ENCODE data around the gene TMEM269.

Gene TMEM269

DNA sequence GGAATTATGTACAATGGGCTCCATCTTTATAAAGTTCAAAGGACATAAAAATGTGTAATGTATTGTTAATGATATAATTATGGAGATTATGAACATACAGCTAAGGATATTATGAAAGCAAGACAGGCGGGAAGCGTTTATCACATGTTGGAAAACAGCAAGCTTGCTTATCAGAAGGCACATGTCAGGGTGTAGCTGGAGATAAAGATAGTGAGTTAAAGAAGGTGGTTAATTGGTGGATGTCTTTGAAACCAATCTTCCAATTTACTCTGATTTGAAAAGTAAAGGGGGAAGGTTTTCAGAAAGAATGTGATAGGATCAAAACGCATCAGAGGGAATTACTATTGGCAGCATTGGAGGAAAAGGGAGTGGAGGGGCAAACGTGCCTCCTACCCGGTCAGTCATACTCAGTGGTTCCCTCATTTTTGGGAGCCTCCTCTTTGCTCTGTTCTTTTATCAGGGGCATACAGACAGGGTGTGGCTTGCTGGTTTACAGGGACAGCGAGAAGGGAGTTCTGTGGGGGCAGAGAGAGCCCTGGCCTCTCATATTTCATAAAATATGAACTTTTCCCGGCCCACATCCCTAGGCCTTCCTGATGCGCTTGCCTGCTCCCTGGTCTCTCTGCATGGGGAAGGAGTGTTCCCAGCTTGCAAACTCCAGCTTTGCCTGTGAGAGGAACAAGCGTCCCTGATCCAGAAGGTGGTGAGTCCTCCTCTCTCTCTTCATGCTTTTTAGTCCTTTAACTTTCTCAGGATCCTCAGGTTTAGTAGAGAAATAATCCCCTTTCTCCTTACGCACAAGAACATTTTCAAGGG is 40.5 kb downstream of the TMEM269 start:
- Histone ChIP-seq H3K36me3 (ENCODE audit: low read depth) (no peaks in the 10 kb centered on the region), H3K27ac (ENCODE audit: poor library complexity, severe bottlenecking) (no peak overlapping the region)
- ATAC-seq (ENCODE audit: low read depth), result no peak; the same call in 2 of the 3 replicates

GRCh38 chr1:42830631-42831030 is 45.8 kb downstream of the TMEM269 start:
- H3K4me1 ChIP-seq (ENCODE audit: insufficient read depth, poor library complexity, severe bottlenecking), result no peaks in the 10 kb centered on the region
- H3K36me3 ChIP-seq (ENCODE audit: low read depth), result no peaks in the 10 kb centered on the region
- no peak overlapping the region for H3K27ac ChIP-seq (ENCODE audit: poor library complexity, severe bottlenecking)
- no peaks in the 10 kb centered on the region for H3K9me3 ChIP-seq (ENCODE audit: severe bottlenecking)
- no peaks in the 10 kb centered on the region for H3K27me3 ChIP-seq (ENCODE audit: insufficient read depth, poor library complexity, severe bottlenecking)
- DNase-seq (ENCODE audit: low spot score) (no peak), ATAC-seq (ENCODE audit: low read depth) (no peak)
- H3K4me3 ChIP-seq (ENCODE audit: severe bottlenecking), result no peak overlapping the region
- TF ChIP-seq CTCF (IDR thresholded peaks at IDR 0.05; ENCODE audit: poor library complexity, severe bottlenecking), result no peak

More for the DNA sequence above, 40.5 kb downstream of the TMEM269 start:
- TF ChIP-seq CTCF (IDR thresholded peaks at IDR 0.05; ENCODE audit: poor library complexity, severe bottlenecking), result no peak
- no peaks in the 10 kb centered on the region for H3K4me1 ChIP-seq (ENCODE audit: insufficient read depth, poor library complexity, severe bottlenecking)
- DNase-seq (ENCODE audit: low spot score), result no peak
- no peaks in the 10 kb centered on the region for H3K9me3 ChIP-seq (ENCODE audit: severe bottlenecking)
- no peak overlapping the region for H3K4me3 ChIP-seq (ENCODE audit: severe bottlenecking)
- no peaks in the 10 kb centered on the region for H3K27me3 ChIP-seq (ENCODE audit: insufficient read depth, poor library complexity, severe bottlenecking)

DNA sequence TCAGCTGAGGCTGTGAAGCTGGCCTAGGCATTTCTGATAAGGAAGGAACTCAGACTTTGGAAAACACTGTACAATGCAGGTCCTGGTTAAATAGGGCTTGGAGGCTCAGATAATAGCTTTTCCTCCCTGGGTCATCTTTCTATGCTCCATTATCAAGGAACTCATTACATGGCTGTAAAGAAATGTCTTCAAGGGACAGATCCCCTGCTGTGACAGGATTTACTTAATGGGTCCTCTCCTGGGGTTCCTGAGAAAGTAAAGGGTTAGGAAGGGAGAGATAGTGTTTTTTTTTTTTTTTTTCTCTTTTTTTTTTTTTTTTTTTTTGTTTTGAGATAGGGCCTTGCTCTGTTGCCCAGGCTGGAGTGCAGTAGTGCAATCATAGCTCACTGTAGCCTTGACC is 46.5 kb downstream of the TMEM269 start:
- no peaks in the 10 kb centered on the region for H3K9me3 ChIP-seq (ENCODE audit: severe bottlenecking)
- H3K27me3 ChIP-seq (ENCODE audit: insufficient read depth, poor library complexity, severe bottlenecking), result no peaks in the 10 kb centered on the region
- no peaks in the 10 kb centered on the region for H3K4me1 ChIP-seq (ENCODE audit: insufficient read depth, poor library complexity, severe bottlenecking)
- ATAC-seq (ENCODE audit: low read depth) (no peak), DNase-seq (ENCODE audit: low spot score) (no peak)
- H3K4me3 ChIP-seq (ENCODE audit: severe bottlenecking), result no peak overlapping the region
- H3K27ac ChIP-seq (ENCODE audit: poor library complexity, severe bottlenecking), result no peak overlapping the region
- H3K36me3 ChIP-seq (ENCODE audit: low read depth), result no peaks in the 10 kb centered on the region
- TF ChIP-seq CTCF (IDR thresholded peaks at IDR 0.05; ENCODE audit: poor library complexity, severe bottlenecking), result no peak

DNA sequence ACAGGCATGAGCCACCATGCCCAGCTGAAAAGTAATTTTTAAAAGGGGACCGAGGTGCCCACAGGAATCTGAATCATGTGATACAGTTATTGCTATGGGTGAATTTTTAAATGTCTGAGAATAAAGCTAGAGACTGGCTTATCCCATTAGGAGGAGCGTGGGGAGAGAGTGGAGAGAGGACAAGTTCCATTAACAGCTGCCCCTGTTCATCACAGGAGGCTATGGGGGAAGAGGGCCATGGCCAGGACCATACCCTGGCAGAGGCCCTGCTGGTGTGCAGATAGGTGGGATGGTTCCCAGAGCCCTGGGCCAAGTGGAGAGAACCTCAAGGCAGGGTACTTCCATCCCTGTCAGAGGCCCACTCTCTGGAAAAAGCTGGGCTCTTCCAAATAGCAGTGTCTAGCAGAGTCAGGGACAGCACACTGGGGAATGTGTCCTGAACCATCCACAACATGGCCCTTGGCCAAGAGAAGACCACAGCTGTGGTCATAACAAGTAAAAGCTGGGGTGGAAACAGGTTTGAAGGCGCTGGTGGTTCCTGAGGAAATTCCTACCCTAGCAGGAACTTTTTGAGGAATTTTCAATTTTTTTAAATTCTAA is 48.0 kb downstream of the TMEM269 start:
- H3K27me3 ChIP-seq (ENCODE audit: insufficient read depth, poor library complexity, severe bottlenecking), result no peaks in the 10 kb centered on the region
- no peak for ATAC-seq (ENCODE audit: low read depth)
- TF ChIP-seq CTCF (IDR thresholded peaks at IDR 0.05; ENCODE audit: poor library complexity, severe bottlenecking), result no peak
- H3K4me1 ChIP-seq (ENCODE audit: insufficient read depth, poor library complexity, severe bottlenecking), result no peaks in the 10 kb centered on the region
- no peak for DNase-seq (ENCODE audit: low spot score)
- H3K27ac ChIP-seq (ENCODE audit: poor library complexity, severe bottlenecking), result no peak overlapping the region
- H3K4me3 ChIP-seq (ENCODE audit: severe bottlenecking), result no peak overlapping the region
- H3K36me3 ChIP-seq (ENCODE audit: low read depth), result no peaks in the 10 kb centered on the region
- no peaks in the 10 kb centered on the region for H3K9me3 ChIP-seq (ENCODE audit: severe bottlenecking)

- no peak for ATAC-seq (ENCODE audit: low read depth)
- Histone ChIP-seq H3K27me3 (ENCODE audit: insufficient read depth, poor library complexity, severe bottlenecking) (no peaks in the 10 kb centered on the region), H3K27ac (ENCODE audit: poor library complexity, severe bottlenecking) (no peak overlapping the region), H3K4me1 (ENCODE audit: insufficient read depth, poor library complexity, severe bottlenecking) (no peaks in the 10 kb centered on the region), H3K9me3 (ENCODE audit: severe bottlenecking) (no peaks in the 10 kb centered on the region), H3K36me3 (ENCODE audit: low read depth) (no peaks in the 10 kb centered on the region), H3K4me3 (ENCODE audit: severe bottlenecking) (no peak overlapping the region)
- DNase-seq (ENCODE audit: low spot score), result no peak
- TF ChIP-seq CTCF (IDR thresholded peaks at IDR 0.05; ENCODE audit: poor library complexity, severe bottlenecking), result no peak
Observed at GRCh38 chr1:42833981-42834380, 49.2 kb downstream of the TMEM269 start.

All from RWPE2 (cell line).